Activated CD8-positive, alpha-beta T cell treated with anti-CD3 and anti-CD28 coated beads, Interleukin-2, amount 10 ng/mL, durations not matched to agents 7 days and 5 days (primary cell): ENCODE results near the gene TGIF2LX. TPM values are rescaled to one million over a fixed set of nuclear protein-coding genes. Genes with fewer than 3 reads are reported as not detected.
"Not testable (repeated sequence)": the region's sequence is repeated elsewhere in the genome, so short reads cannot be mapped to it uniquely, and the experiment has no call there.

Experiments
- ATAC-seq: fragments of 150-1000 bp; cut with Tn5 transposase; one replicate; pipeline ENCODE4 v1.10.0; 2021; ENCODE audit warnings: moderate library complexity
- CTCF ChIA-PET: fragments of 350-600 bp; sonication (Branson Sonifier 250); formaldehyde crosslinking; loops from one replicate; lab custom pipeline; 2021; ENCODE audit warnings: antibody characterized with exemption; lab: Charles Lee
- POLR2A ChIA-PET: fragments of 350-600 bp; sonication (Branson Sonifier 250); formaldehyde crosslinking; loops from one replicate; lab custom pipeline; 2021; ENCODE audit warnings: antibody characterized with exemption; lab: Charles Lee
- DNase-seq: peaks from one replicate; pipeline ENCODE4 v3.0.0-alpha.2; 2020
- H3K27ac Mint-ChIP-seq: one replicate; pipeline ENCODE4 v1.8.0; 2021; ENCODE audit warnings: mild to moderate bottlenecking, mixed read lengths
- H3K27me3 Mint-ChIP-seq: one replicate; pipeline ENCODE4 v1.8.0; 2021; ENCODE audit warnings: low read depth, mixed read lengths
- H3K36me3 Mint-ChIP-seq: one replicate; pipeline ENCODE4 v1.8.0; 2021; ENCODE audit warnings: low read depth, mixed read lengths
- H3K4me1 Mint-ChIP-seq: one replicate; pipeline ENCODE4 v1.8.0; 2021; ENCODE audit warnings: low read depth, mixed read lengths
- H3K4me3 Mint-ChIP-seq: one replicate; pipeline ENCODE4 v1.8.0; 2021; ENCODE audit warnings: mild to moderate bottlenecking, mixed read lengths
- H3K9me3 Mint-ChIP-seq: one replicate; pipeline ENCODE4 v1.8.0; 2022; ENCODE audit warnings: mixed read lengths; ENCODE audit not compliant: insufficient read depth
- total RNA-seq, 2 experiments: library from RNA; stranded (reverse); gene quantifications; one replicate each; pipeline ENCODE4 v1.2.3, GENCODE V29; 2021

The TGIF2LX gene
- not detected for total RNA-seq

DNA sequence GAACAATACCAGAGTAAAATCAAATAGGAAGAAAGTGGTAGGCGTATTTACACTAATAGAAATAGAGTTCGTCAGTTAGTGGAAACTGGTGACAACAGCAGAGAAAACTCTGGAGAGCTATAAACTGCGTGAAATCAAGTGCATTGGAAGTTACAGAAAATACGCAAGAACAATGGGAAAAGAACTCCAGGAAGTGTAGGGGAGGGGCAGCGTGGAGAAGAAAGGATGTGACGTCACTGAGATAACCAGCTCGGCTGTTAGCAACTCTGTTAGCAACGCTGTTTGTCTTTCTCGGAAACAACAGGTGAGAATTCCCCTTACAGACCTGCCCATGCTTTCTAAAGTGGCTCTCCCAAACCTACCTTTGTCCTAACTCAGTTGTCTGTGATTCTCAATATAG is at the start of gene TGIF2LX:
TGIF2LX (plus strand) TSS at position 244 of the 400 bp plus-strand sequence. CDS start 178 bp downstream, outside the sequence.
- CTCF ChIA-PET, H3K4me3 Mint-ChIP-seq, H3K27me3 Mint-ChIP-seq, POLR2A ChIA-PET, H3K27ac Mint-ChIP-seq, DNase-seq, H3K36me3 Mint-ChIP-seq, ATAC-seq, H3K9me3 Mint-ChIP-seq, H3K4me1 Mint-ChIP-seq: not testable (repeated sequence)

- H3K27ac Mint-ChIP-seq, H3K27me3 Mint-ChIP-seq, H3K36me3 Mint-ChIP-seq, H3K4me1 Mint-ChIP-seq, POLR2A ChIA-PET, H3K9me3 Mint-ChIP-seq, ATAC-seq, H3K4me3 Mint-ChIP-seq, CTCF ChIA-PET, DNase-seq: not testable (repeated sequence)
Measured at GRCh38 chrX:89922338-89922934, 728 bp downstream of the TGIF2LX start.

GRCh38 chrX:89943077-89943476 is 21.4 kb downstream of the TGIF2LX start:
- CTCF ChIA-PET, H3K4me3 Mint-ChIP-seq, H3K9me3 Mint-ChIP-seq, H3K27ac Mint-ChIP-seq, H3K36me3 Mint-ChIP-seq, H3K27me3 Mint-ChIP-seq, H3K4me1 Mint-ChIP-seq, DNase-seq, POLR2A ChIA-PET, ATAC-seq: not testable (repeated sequence)

DNA sequence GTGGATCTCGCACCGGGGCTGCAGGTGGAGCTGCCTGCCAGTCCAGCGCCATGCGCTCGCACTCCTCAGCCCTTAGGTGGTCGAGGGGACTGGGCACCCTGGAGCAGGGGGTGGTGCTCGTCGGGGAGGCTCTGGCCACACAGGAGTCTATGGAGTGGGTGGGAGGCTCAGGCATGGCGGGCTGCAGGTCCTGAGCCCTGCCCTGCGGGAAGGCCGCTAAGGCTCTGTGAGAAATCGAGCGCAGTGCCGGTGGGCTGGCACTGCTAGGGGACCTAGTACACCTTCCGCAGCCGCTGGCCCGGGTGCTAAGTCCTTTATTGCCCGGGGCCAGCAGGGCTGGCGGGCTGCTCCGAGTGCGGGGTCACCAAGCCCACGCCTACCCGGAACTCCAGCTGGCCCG is 43.9 kb downstream of the TGIF2LX start:
- H3K9me3 Mint-ChIP-seq, POLR2A ChIA-PET, DNase-seq, H3K27ac Mint-ChIP-seq, H3K27me3 Mint-ChIP-seq, ATAC-seq, CTCF ChIA-PET, H3K4me3 Mint-ChIP-seq, H3K36me3 Mint-ChIP-seq, H3K4me1 Mint-ChIP-seq: not testable (repeated sequence)
